HUES6 (cell line): ENCODE data around the gene GRK3.
"Not testable (repeated sequence)": the region's sequence is repeated elsewhere in the genome, so short reads cannot be mapped to it uniquely, and the experiment has no call there.

Experiments
- H3K27ac ChIP-seq: 2 replicates; pipeline ENCODE4 v1.7.0; 2013; ENCODE audit warnings: low read depth, mild to moderate bottlenecking, low read length, inconsistent platforms
- H3K27me3 ChIP-seq: 2 replicates; pipeline ENCODE4 v1.6.1; 2013; ENCODE audit warnings: low read length; ENCODE audit not compliant: control insufficient read depth, insufficient read depth
- H3K36me3 ChIP-seq: 2 replicates; pipeline ENCODE4 v1.6.1; 2013; ENCODE audit warnings: low read length; ENCODE audit not compliant: control insufficient read depth, insufficient read depth
- H3K4me1 ChIP-seq: 2 replicates; pipeline ENCODE4 v1.6.1; 2013; ENCODE audit warnings: low read length; ENCODE audit not compliant: control insufficient read depth, insufficient read depth
- H3K4me3 ChIP-seq: 2 replicates; pipeline ENCODE4 v1.5.1; 2013; ENCODE audit warnings: low read depth, low read length
- H3K9ac ChIP-seq: one replicate; pipeline ENCODE4 v1.6.1; 2013; ENCODE audit warnings: mild to moderate bottlenecking, low read length
- H3K9me3 ChIP-seq: 2 replicates; pipeline ENCODE4 v1.6.1; 2013; ENCODE audit warnings: low read depth, low read length; ENCODE audit not compliant: control insufficient read depth, insufficient read depth

The GRK3 gene

GRCh38 chr22:25698978-25699377 lies 134.5 kb downstream of the GRK3 start:
- Histone ChIP-seq H3K27me3 (no peaks in the 10 kb centered on the region), H3K27ac (no peak overlapping the region), H3K4me3 (no peak overlapping the region), H3K9ac (no peak overlapping the region), H3K36me3 (peaks cover 6% of the 10 kb centered on the region; the same call in 1 of the 2 replicates), H3K9me3 (no peaks in the 10 kb centered on the region), H3K4me1 (peaks cover 3% of the 10 kb centered on the region; the same call in 1 of the 2 replicates)

- Histone ChIP-seq H3K9me3 (no peaks in the 10 kb centered on the region), H3K4me1 (no peaks in the 10 kb centered on the region), H3K27ac (no peak overlapping the region), H3K4me3 (no peak overlapping the region), H3K27me3 (no peaks in the 10 kb centered on the region), H3K9ac (no peak overlapping the region), H3K36me3 (peaks cover 5% of the 10 kb centered on the region; the same call in 1 of the 2 replicates)
Measured at GRCh38 chr22:25701056-25701780, 136.7 kb downstream of the GRK3 start.

- Histone ChIP-seq H3K27me3 (no peaks in the 10 kb centered on the region), H3K4me3 (no peak overlapping the region), H3K36me3 (peaks cover 5% of the 10 kb centered on the region; the same call in 1 of the 2 replicates), H3K9me3 (no peaks in the 10 kb centered on the region), H3K4me1 (no peaks in the 10 kb centered on the region), H3K27ac (no peak overlapping the region), H3K9ac (no peak overlapping the region)
Measured at GRCh38 chr22:25702040-25702439, 137.6 kb downstream of the GRK3 start.

GRCh38 chr22:25702571-25703167 lies 138.2 kb downstream of the GRK3 start:
- H3K4me1 ChIP-seq = no peaks in the 10 kb centered on the region
- H3K4me3 ChIP-seq = no peak overlapping the region
- H3K27me3 ChIP-seq = no peaks in the 10 kb centered on the region
- H3K9me3 ChIP-seq = no peaks in the 10 kb centered on the region
- peaks cover 5% of the 10 kb centered on the region; the same call in 1 of the 2 replicates for H3K36me3 ChIP-seq
- no peak overlapping the region for H3K9ac ChIP-seq
- no peak overlapping the region for H3K27ac ChIP-seq

GRCh38 chr22:25704701-25705100 lies 140.2 kb downstream of the GRK3 start:
- no peaks in the 10 kb centered on the region for H3K9me3 ChIP-seq
- no peaks in the 10 kb centered on the region for H3K4me1 ChIP-seq
- H3K27me3 ChIP-seq = no peaks in the 10 kb centered on the region
- H3K9ac ChIP-seq = no peak overlapping the region
- H3K4me3 ChIP-seq = no peak overlapping the region
- H3K27ac ChIP-seq = no peak overlapping the region
- H3K36me3 ChIP-seq = peaks cover 5% of the 10 kb centered on the region; the same call in 1 of the 2 replicates

GRCh38 chr22:25706197-25706596 lies 141.7 kb downstream of the GRK3 start:
- H3K4me3 ChIP-seq = no peak overlapping the region
- H3K9ac ChIP-seq = no peak overlapping the region
- H3K9me3 ChIP-seq = no peaks in the 10 kb centered on the region
- H3K4me1 ChIP-seq = no peaks in the 10 kb centered on the region
- peaks cover 5% of the 10 kb centered on the region; the same call in 1 of the 2 replicates for H3K36me3 ChIP-seq
- no peak overlapping the region for H3K27ac ChIP-seq
- H3K27me3 ChIP-seq = no peaks in the 10 kb centered on the region

- not testable (repeated sequence) for H3K4me3 ChIP-seq, H3K27me3 ChIP-seq, H3K36me3 ChIP-seq, H3K4me1 ChIP-seq, H3K9ac ChIP-seq, H3K9me3 ChIP-seq, H3K27ac ChIP-seq
Measured at GRCh38 chr22:25708430-25708829, 144.0 kb downstream of the GRK3 start.

GRCh38 chr22:25709758-25710157 lies 145.3 kb downstream of the GRK3 start:
- peaks cover 10% of the 10 kb centered on the region; the same call in 1 of the 2 replicates for H3K36me3 ChIP-seq
- no peak overlapping the region for H3K4me3 ChIP-seq
- H3K4me1 ChIP-seq = no peaks in the 10 kb centered on the region
- H3K27ac ChIP-seq = no peak overlapping the region
- H3K9me3 ChIP-seq = no peaks in the 10 kb centered on the region
- no peak overlapping the region for H3K9ac ChIP-seq
- H3K27me3 ChIP-seq = no peaks in the 10 kb centered on the region

GRCh38 chr22:25710501-25710900 lies 146.0 kb downstream of the GRK3 start:
- H3K27ac ChIP-seq = no peak overlapping the region
- H3K4me3 ChIP-seq = no peak overlapping the region
- no peaks in the 10 kb centered on the region for H3K27me3 ChIP-seq
- no peak overlapping the region for H3K9ac ChIP-seq
- no peaks in the 10 kb centered on the region for H3K4me1 ChIP-seq
- peaks cover 12% of the 10 kb centered on the region; the same call in 1 of the 2 replicates for H3K36me3 ChIP-seq
- no peaks in the 10 kb centered on the region for H3K9me3 ChIP-seq

GRCh38 chr22:25711491-25711890 lies 147.0 kb downstream of the GRK3 start:
- Histone ChIP-seq H3K9me3 (no peaks in the 10 kb centered on the region), H3K27me3 (no peaks in the 10 kb centered on the region), H3K9ac (no peak overlapping the region), H3K27ac (no peak overlapping the region), H3K36me3 (peaks cover 12% of the 10 kb centered on the region; the same call in 1 of the 2 replicates), H3K4me3 (no peak overlapping the region), H3K4me1 (peaks cover 1% of the 10 kb centered on the region; the same call in 1 of the 2 replicates)

- no peak overlapping the region for H3K9ac ChIP-seq
- no peaks in the 10 kb centered on the region for H3K9me3 ChIP-seq
- no peak overlapping the region for H3K27ac ChIP-seq
- H3K4me3 ChIP-seq = no peak overlapping the region
- H3K36me3 ChIP-seq = peaks cover 12% of the 10 kb centered on the region; the same call in 1 of the 2 replicates
- no peaks in the 10 kb centered on the region for H3K27me3 ChIP-seq
- peaks cover 7% of the 10 kb centered on the region; the same call in 1 of the 2 replicates for H3K4me1 ChIP-seq
Measured at GRCh38 chr22:25712661-25713400, 148.4 kb downstream of the GRK3 start.
